GM21528 (cell line): ENCODE data around the gene SERPINE2.

ENCODE experiments used
- ATAC-seq: cut with Tn5 transposase; IDR thresholded peaks from one replicate; pipeline ENCODE4 v1.9.1; 2021; ENCODE audit warnings: mild to moderate bottlenecking, moderate library complexity; ENCODE audit not compliant: unreplicated experiment, low FRiP score

The SERPINE2 gene

DNA sequence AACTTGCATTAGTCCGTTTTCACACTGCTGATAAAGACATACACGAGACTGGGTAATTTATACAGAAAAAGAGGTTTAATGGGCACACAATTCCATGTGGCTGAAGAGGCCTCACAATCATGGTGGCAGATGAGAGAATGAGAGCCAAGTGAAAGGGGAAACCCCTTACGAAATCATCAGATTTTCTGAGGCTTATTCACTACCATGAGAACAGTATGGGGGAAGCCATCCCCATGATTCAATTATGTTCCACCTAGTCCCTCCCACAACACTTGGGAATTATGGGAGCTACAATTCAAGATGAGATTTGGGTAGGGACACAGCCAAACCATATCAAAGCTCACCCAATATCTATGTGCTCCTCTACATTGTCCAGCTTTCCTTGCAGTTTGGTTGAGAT, 16.0 kb upstream of the SERPINE2 start:
- ATAC-seq, result no peak

DNA sequence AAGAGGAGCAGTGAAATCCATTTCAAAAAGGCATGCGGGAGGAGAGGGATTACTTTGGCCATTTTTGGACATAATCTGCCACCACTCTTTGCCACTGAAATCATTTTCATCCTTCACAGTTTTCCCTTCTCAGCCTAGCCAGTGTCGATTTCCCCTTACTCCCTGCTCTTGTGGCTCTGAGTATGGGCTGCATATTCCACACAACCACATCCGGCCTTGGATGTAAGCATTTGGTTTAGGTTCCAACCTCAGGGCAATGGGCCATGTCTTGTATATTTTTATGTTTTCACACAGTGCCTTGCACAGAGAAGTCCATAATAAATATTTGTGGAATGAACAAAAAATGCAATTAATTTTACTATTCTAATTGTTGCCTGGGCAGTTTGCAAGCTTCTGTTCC, 7.7 kb upstream of the SERPINE2 start:
- ATAC-seq, result no peak

DNA sequence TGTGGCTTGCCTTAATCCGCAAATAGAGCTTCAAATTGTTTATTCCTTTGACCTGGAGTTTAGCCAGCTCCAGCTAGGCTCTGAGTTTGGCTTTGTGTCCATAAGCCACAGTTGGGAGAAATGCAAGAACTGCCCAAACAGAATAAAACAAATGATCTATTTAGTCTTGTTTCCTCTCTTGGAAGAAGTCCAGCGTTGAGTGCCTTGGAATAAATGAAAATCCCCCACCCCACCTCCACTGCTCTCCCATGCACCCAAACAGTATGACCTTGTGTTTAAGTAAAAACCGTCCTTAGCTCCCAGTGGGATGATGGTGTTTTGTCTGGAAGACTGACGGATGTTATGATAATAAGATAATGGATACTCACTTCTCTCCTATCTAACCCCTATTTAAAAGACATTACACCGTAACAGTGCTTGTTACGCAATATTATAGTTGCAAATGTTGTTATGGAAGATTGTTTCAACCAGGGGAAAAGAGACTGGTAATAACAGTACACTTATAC, 3.2 kb upstream of the SERPINE2 start:
- no peak for ATAC-seq

DNA sequence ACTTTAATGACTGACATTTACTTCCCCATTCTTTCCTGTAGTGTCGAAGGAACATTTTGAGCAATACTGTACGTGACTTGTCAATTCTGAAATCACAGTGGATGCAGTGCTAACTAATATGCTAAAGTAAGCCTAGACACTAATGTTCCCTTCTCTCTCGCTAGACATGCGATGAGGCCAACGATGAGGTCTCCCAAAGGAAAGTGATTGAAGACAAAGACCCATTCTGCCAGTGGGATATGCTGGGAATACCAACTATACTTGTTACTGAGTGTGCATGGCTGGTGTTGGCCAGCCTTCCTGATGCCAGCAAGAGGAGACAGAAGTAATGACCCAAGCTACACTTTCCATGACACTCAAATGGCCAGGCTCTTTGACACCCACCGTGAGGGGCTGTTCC, 2.5 kb upstream of the SERPINE2 start:
- ATAC-seq, result no peak

- no peak for ATAC-seq
Observed at GRCh38 chr2:224040753-224041152, 1.7 kb upstream of the SERPINE2 start.

GRCh38 chr2:224039770-224040440, 819 bp upstream of the SERPINE2 start:
- ATAC-seq, result peak; percentile 12

GRCh38 chr2:224038830-224039079, 331 bp downstream of the SERPINE2 start:
- peak; percentile 39 for ATAC-seq

DNA sequence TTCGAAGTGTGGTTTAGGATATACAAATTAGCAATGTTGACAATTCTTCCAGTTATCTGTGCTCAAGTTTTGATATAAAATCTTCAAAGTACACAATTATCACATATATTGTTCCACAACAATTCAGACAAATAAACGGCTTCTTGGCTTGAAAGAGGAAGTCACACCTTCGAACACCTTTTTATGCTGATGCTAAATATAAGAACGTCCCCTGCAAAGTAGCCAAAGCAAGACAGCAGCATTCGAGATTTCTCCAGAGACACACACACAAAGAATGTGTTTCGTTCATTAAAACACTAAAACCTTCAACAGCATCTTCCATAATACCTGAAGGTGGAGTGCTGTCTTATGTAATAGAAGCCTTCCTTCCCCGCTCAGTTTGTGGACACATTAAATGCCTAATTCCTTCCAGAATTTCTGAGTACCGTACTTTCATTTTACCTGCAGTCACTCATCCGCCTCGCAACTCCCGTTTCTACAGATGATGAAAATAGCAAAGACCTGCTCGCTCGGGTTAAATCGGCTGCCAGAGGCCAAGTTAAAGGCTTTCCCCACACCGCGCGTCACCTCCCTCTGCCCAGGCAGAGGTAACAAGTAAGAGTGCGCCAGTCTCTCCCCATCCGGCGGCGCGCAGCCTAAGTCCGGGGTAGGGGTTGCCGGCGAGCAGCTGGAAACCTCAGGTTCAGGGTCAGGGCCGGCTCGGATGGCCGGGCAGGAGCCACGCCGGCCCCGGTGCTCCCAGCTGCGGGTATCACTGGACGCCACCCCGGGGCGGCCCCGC, 847 bp downstream of the SERPINE2 start:
- peak; percentile 75 for ATAC-seq

- ATAC-seq, result no peak
Observed at GRCh38 chr2:224036731-224037361, 2.2 kb downstream of the SERPINE2 start.

DNA sequence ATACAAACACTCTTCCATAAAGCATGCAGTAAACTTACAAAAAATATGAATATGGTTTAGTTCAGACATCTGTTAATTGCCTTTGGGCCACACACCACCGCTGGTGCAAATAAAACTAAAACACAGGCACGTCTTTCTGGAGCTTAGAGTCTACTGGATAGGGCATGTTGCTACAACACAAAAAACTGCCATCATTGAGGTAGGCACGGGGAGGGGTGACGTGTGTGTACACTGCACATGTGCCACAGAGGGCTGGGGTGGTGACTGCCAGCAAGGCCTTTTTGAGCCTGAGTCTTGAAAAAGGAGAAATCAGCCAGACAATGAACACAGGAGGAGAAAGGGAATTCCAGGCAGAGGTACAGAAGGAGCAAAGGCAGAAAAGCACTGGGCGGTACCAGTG, 5.1 kb downstream of the SERPINE2 start:
- no peak for ATAC-seq

DNA sequence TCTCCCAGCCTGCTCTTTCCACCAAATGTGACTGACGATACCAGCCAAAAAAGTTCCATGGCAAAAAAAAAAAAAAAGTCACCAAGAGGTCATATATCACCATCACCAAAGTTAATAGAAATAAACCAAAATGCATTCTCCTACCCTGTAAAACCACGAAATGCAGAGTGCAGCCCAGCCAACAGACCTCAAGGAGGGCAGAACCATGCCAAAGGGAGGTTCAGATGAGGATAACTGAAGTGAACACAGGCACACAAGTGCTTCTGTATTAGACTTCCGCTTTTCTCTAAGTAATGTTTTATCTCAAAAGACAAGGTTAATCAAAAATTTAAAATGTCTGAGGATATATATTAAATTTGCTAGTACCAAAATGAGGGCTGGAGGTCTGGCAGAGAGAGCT, 5.5 kb downstream of the SERPINE2 start:
- ATAC-seq, result no peak

DNA sequence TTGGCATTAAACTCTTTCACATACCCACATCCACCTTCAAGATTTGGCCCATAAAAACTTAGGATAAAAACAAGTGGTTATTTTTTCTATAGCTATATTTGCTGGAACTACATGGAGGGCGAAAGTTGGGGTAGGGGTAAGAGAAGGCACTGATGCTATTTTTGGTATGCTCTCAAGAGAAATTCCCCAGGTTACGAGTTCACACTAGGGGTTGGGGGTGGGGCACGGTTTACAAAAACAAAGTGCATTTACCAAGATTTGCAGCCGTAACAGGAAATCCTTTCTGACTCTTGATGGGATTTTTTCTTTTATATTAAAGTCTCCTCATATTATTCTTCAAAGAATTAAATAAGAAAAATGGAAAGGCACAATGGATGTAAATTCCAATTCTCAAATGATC, 6.8 kb downstream of the SERPINE2 start:
- ATAC-seq, result no peak

DNA sequence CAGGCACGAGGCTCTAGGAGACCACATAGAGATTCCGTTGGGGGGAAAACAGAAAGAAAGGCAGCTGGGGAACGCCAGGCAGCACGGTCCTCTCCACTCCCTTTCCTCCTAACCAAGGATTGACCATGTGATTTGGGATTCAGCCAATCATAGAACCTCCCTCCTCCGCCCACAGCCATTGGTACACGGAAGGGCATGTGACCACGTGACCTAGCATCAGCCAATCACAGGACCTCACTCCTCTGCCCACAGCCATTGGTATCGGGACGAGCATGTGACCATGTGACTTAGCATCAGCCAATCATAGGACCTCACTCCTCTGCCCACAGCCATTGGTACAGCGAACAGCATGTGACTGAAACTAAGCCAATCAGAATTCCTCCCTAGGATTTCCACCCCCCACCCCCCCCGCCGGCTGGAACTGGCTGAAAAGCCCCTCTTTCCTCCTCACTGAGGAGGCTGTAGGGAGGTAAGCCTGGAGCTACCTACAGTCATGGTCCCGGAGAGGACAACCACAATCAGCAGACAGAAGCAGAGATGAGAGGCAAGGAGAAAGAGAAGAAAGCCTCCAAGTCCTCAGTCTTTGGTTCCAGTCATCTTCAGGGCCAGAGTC, 7.6 kb downstream of the SERPINE2 start:
- no peak for ATAC-seq

DNA sequence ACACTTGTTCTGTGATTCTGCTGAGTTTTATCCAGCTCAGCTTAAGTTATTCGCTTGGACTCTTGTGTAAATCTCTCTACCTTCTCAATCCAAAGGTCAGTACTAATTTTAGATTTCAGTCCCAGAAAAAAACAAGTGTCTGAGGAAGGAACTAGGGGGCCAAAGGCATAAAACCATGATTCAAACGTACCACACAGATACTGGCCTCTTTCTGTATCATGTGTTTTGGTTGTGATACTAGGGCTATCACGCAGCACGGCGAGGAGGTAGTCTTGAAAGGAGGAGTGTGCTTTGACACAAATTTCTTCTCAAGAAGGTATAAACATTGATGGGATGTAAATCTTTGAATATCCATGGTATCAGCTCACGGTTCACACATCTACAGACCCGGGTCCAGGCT, 8.3 kb downstream of the SERPINE2 start:
- ATAC-seq, result no peak

- ATAC-seq, result no peak
Observed at GRCh38 chr2:224029876-224030275, 9.2 kb downstream of the SERPINE2 start.

GRCh38 chr2:224027931-224028330, 11.2 kb downstream of the SERPINE2 start:
- no peak for ATAC-seq

DNA sequence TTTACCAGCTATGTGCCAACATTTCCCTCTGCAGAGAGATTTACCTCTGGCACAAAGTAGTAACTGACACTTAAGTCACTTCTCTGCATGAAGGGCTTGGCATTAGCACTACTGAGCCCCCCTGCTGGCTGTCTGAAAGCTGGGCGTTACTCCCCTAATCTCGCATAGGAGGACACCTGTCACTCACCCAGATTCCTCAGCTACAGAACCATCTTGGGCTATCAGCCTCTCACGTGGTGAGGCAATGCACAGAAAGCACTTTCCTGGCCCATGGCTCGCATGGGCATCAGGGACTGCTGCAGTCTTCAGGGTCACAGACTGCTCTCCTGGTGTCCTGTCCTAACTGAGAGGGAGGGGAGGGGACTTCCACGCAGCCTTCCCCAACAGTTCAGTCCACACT, 12.0 kb downstream of the SERPINE2 start:
- no peak for ATAC-seq

- ATAC-seq, result peak; percentile 91
Observed at GRCh38 chr2:224025874-224026273, 13.2 kb downstream of the SERPINE2 start.

GRCh38 chr2:224024270-224024669, 14.8 kb downstream of the SERPINE2 start:
- ATAC-seq, result no peak

- no peak for ATAC-seq
Observed at GRCh38 chr2:224023188-224023587, 15.9 kb downstream of the SERPINE2 start.

GRCh38 chr2:224022486-224022885, 16.6 kb downstream of the SERPINE2 start:
- ATAC-seq, result no peak
